Naive thymus-derived CD8-positive, alpha-beta T cell (primary cell): ENCODE results near the gene SP8. TPM values are rescaled to one million over a fixed set of nuclear protein-coding genes. Genes with fewer than 3 reads are reported as not detected.

Experiments used
- ATAC-seq, 2 donors: fragments of 150-1000 bp; cut with Tn5 transposase in 1 of 2; sonication (Bioruptor Pico), chemical (Tn5 transposase) in 1 of 2; 1 replicate in 1 of 2; 2 replicates in 1 of 2; pipeline ENCODE4 v1.10.0; 2021; ENCODE audit warnings: mild to moderate bottlenecking in 2 of 2, moderate library complexity in 2 of 2
- POLR2A ChIA-PET: fragments of 350-600 bp; sonication (Branson Sonifier 250); formaldehyde crosslinking; loops from one replicate; lab custom pipeline; 2021; ENCODE audit warnings: antibody characterized with exemption; lab: Charles Lee
- DNase-seq, 10 donors: peaks; one replicate each; pipeline versions ENCODE4 v3.0.0 to v3.0.0-alpha.2; 2020 to 2022
- H3K27ac Mint-ChIP-seq, 10 donors: one replicate each; pipeline ENCODE4 v1.8.0; 2020 to 2022; ENCODE audit warnings: mild to moderate bottlenecking in 10 of 10, mixed read lengths in 10 of 10, moderate library complexity in 4 of 10, inconsistent platforms in 1 of 10
- H3K27me3 Mint-ChIP-seq, 5 donors: one replicate each; pipeline ENCODE4 v1.8.0; 2021 to 2022; ENCODE audit warnings: mixed read lengths in 5 of 5
- H3K36me3 Mint-ChIP-seq, 3 donors: one replicate each; pipeline ENCODE4 v1.8.0; 2020 to 2022; ENCODE audit warnings: mixed read lengths in 3 of 3, mild to moderate bottlenecking in 2 of 3, inconsistent platforms in 1 of 3
- H3K4me1 Mint-ChIP-seq, 4 donors: one replicate each; pipeline ENCODE4 v1.8.0; 2021 to 2022; ENCODE audit warnings: mixed read lengths in 4 of 4
- H3K4me3 Mint-ChIP-seq, 10 donors: one replicate each; pipeline ENCODE4 v1.8.0; 2020 to 2022; ENCODE audit warnings: mild to moderate bottlenecking in 10 of 10, mixed read lengths in 10 of 10, moderate library complexity in 6 of 10, inconsistent platforms in 1 of 10
- H3K9me3 Mint-ChIP-seq, 9 donors: one replicate each; pipeline ENCODE4 v1.8.0; 2020 to 2022; ENCODE audit warnings: mixed read lengths in 9 of 9, mild to moderate bottlenecking in 3 of 9, inconsistent platforms in 1 of 9, moderate library complexity in 1 of 9
- polyA plus RNA-seq, 3 donors: library from polyadenylated mRNA; unstranded; fragments of 300-500 nt; fragmentation: Illumina TruSeq; gene quantifications; one replicate each; pipeline ENCODE4 v1.2.3, GENCODE V29; 2021
- total RNA-seq, 8 experiments: library from RNA in 2 of 8; stranded (reverse) in 2 of 8; gene quantifications; one replicate each; pipeline ENCODE4 v1.2.3 and lab custom pipeline; 2021 to 2026

SP8 gene
- total and polyA plus RNA-seq, 5 experiments from 2014 or later = not detected

DNA sequence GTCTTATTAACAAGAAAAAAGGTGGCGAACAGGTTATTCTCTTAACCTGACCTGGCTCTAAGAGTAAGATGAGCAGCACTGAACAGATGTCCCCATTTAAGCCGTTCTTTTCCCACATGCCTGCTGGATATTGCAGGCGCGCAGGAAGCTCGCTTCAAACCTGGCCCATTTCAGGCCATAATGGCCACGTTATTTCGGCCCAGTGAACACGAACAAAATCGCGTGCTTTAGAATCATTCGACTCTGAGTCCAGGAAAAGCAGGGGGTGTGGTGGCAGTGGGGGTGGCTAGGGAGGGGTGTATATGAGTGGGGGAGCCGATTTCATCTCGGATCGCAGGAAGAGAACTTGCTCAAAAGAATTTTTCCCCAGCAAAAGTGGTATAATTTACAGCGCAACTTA, 6.6 kb upstream of the SP8 start:
- POLR2A ChIA-PET = no interaction called here
- peaks cover 0 to 55% (median 17%) of the 10 kb centered on the region in 9 donors for H3K9me3 Mint-ChIP-seq
- ATAC-seq = no peak
- H3K27me3 Mint-ChIP-seq = peaks cover 47 to 85% (median 76%) of the 10 kb centered on the region in 5 donors
- peaks cover 3 to 17% (median 8%) of the 10 kb centered on the region in 4 donors for H3K4me1 Mint-ChIP-seq
- H3K27ac Mint-ChIP-seq = peak overlapping the region in 1 of 10 donors; percentile 85
- H3K4me3 Mint-ChIP-seq = peak overlapping the region in 2 of 10 donors; percentile 20 to 24
- no peak for DNase-seq
- H3K36me3 Mint-ChIP-seq = peaks cover 5 to 36% (median 7%) of the 10 kb centered on the region in 3 donors

GRCh38 chr7:20791538-20792434, 5.1 kb upstream of the SP8 start:
- no peak for DNase-seq
- H3K27ac Mint-ChIP-seq = no peak overlapping the region
- POLR2A ChIA-PET = no interaction called here
- H3K4me1 Mint-ChIP-seq = peaks cover 5 to 15% (median 10%) of the 10 kb centered on the region in 4 donors
- no peak overlapping the region for H3K4me3 Mint-ChIP-seq
- peaks cover 5 to 69% (median 21%) of the 10 kb centered on the region in 9 donors for H3K9me3 Mint-ChIP-seq
- ATAC-seq = no peak
- peaks cover 49 to 90% (median 80%) of the 10 kb centered on the region in 5 donors for H3K27me3 Mint-ChIP-seq
- peaks cover 9 to 47% (median 12%) of the 10 kb centered on the region in 3 donors for H3K36me3 Mint-ChIP-seq

- Mint-ChIP-seq H3K9me3 (peaks cover 5 to 69% (median 21%) of the 10 kb centered on the region in 9 donors), H3K4me3 (no peak overlapping the region), H3K27ac (no peak overlapping the region), H3K36me3 (peaks cover 6 to 43% (median 12%) of the 10 kb centered on the region in 3 donors), H3K4me1 (peaks cover 10 to 27% (median 21%) of the 10 kb centered on the region in 4 donors), H3K27me3 (peaks cover 57 to 92% (median 80%) of the 10 kb centered on the region in 5 donors)
- no peak for ATAC-seq
- POLR2A ChIA-PET = no interaction called here
- no peak for DNase-seq
These were observed 3.7 kb upstream of the SP8 start for GRCh38 chr7:20790375-20790774.

DNA sequence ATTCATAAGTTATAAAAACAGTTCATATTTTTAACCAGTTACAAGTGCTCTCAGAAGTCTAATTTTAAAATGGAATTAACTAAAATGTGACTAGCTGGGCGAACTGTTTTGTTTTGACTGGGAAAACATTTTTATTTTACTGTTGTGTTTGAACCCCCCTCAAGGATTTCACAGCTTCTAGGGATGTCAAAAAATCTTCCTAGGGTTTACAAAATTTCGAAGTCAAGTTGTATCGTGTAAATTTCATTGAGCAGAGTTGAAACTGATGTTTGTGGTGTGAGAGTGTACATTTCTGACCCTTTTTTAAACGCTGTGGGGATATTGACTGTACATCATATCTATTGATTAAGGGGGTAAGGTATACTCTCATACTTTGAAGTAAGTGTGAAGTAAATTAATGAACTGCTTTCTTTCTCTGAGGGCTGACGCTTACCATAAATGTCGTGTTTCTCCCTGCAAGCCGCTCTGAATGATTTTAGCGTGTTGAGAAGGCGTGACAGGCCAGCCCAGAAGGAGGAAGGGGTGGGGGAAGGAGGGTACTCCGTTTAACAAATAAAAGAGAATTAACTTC, 1.8 kb upstream of the SP8 start:
- ATAC-seq (no peak), DNase-seq (no peak)
- Mint-ChIP-seq H3K36me3 (peaks cover 4 to 36% (median 8%) of the 10 kb centered on the region in 3 donors), H3K4me1 (peaks cover 13 to 37% (median 25%) of the 10 kb centered on the region in 4 donors), H3K9me3 (peaks cover 5 to 65% (median 21%) of the 10 kb centered on the region in 9 donors), H3K27ac (no peak overlapping the region), H3K27me3 (peaks cover 50 to 86% (median 69%) of the 10 kb centered on the region in 5 donors), H3K4me3 (no peak overlapping the region)
- POLR2A ChIA-PET = no interaction called here

- Mint-ChIP-seq H3K9me3 (peaks cover 5 to 64% (median 21%) of the 10 kb centered on the region in 9 donors), H3K4me3 (peak overlapping the region in 6 of 10 donors; percentile 59 to 80 (median 70)), H3K4me1 (peaks cover 13 to 43% (median 28%) of the 10 kb centered on the region in 4 donors), H3K27me3 (peaks cover 52 to 86% (median 70%) of the 10 kb centered on the region in 5 donors), H3K27ac (peak overlapping the region in 1 of 10 donors; percentile 18), H3K36me3 (peaks cover 4 to 41% (median 10%) of the 10 kb centered on the region in 3 donors)
- POLR2A ChIA-PET = no interaction called here
- ATAC-seq (no peak), DNase-seq (no peak)
These were observed 1.2 kb upstream of the SP8 start for GRCh38 chr7:20787660-20788419.

DNA sequence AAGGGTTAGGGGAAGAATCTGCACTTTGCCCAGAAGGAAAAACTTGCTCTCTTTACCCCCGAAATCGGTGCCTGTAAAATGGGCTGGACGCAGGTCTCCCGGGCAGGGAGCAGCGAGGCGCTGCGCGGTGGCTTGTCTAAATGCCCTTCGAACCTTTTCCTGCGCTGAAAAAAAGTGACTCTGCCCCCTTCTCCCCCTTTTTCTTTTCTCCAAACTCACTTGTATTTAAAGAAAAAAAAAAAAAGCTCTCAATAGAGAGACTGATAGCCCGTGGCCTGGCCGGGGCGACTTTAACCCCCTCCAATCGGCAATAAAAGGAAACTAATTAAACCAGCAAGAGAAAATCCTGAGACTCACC, 286 bp downstream of the SP8 start:
- Mint-ChIP-seq H3K4me1 (peaks cover 13 to 43% (median 28%) of the 10 kb centered on the region in 4 donors), H3K27ac (no peak overlapping the region), H3K36me3 (peaks cover 4 to 33% (median 11%) of the 10 kb centered on the region in 3 donors), H3K4me3 (peak overlapping the region; percentile 54 to 84 (median 74)), H3K27me3 (peaks cover 52 to 83% (median 70%) of the 10 kb centered on the region in 5 donors), H3K9me3 (peaks cover 4 to 55% (median 22%) of the 10 kb centered on the region in 9 donors)
- ATAC-seq (no peak), DNase-seq (no peak)
- POLR2A ChIA-PET = no interaction called here

GRCh38 chr7:20786049-20786412, 655 bp downstream of the SP8 start:
- H3K36me3 Mint-ChIP-seq = peaks cover 4 to 31% (median 11%) of the 10 kb centered on the region in 3 donors
- peaks cover 4 to 54% (median 22%) of the 10 kb centered on the region in 9 donors for H3K9me3 Mint-ChIP-seq
- DNase-seq = no peak
- H3K4me1 Mint-ChIP-seq = peaks cover 13 to 43% (median 27%) of the 10 kb centered on the region in 4 donors
- no peak for ATAC-seq
- POLR2A ChIA-PET = no interaction called here
- H3K27ac Mint-ChIP-seq = peak overlapping the region in 2 of 10 donors; percentile 57 to 74
- peak overlapping the region; percentile 54 to 84 (median 74) for H3K4me3 Mint-ChIP-seq
- peaks cover 48 to 83% (median 69%) of the 10 kb centered on the region in 5 donors for H3K27me3 Mint-ChIP-seq

- Mint-ChIP-seq H3K4me1 (peaks cover 13 to 43% (median 27%) of the 10 kb centered on the region in 4 donors), H3K9me3 (peaks cover 4 to 56% (median 26%) of the 10 kb centered on the region in 9 donors), H3K36me3 (peaks cover 6 to 28% (median 11%) of the 10 kb centered on the region in 3 donors), H3K27ac (peak overlapping the region in 2 of 10 donors; percentile 57 to 74), H3K4me3 (peak overlapping the region; percentile 54 to 84 (median 74)), H3K27me3 (peaks cover 51 to 83% (median 70%) of the 10 kb centered on the region in 5 donors)
- ATAC-seq (no peak), DNase-seq (no peak)
- POLR2A ChIA-PET = no interaction called here
These were observed 1.3 kb downstream of the SP8 start for GRCh38 chr7:20785157-20786048.

DNA sequence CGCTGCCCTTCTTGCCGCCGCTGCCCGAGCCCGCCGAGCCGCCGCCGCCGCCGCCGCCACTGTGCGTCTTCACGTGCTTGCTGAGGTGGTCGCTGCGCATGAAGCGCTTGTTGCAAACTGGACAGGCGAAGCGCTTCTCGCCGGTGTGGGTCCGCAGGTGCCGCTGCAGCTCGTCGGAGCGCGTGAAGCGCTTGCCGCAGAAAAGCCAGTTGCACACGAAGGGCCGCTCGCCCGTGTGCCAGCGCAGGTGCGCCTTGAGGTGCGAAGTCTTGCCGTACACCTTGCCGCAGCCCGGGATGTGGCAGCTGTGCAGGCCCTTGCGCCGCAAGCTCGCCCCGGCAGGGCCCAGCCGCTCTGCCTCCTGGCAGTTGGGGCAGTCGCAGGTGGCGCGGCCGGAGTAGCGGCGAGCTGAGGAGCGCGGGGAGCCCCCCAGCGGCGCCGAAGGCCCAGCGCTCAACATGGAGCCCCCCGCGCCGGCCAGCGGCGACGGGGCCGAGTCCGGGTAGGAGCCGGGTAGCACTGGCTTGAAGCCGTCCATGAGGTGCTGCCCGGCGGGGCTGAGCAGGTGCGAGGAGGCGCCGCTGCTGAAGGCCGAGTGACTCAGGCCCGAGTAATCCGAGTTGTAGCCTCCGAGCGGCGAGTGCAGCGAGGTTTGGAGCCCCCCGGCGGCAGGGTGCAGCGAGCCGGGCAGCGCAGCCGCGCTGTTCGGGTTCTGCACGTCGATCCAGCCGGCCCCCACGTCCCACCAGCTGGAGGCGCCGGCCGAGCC, 2.1 kb downstream of the SP8 start:
- DNase-seq = no peak
- no peak for ATAC-seq
- H3K27me3 Mint-ChIP-seq = peaks cover 50 to 83% (median 68%) of the 10 kb centered on the region in 5 donors
- H3K4me1 Mint-ChIP-seq = peaks cover 13 to 43% (median 27%) of the 10 kb centered on the region in 4 donors
- H3K36me3 Mint-ChIP-seq = peaks cover 6 to 28% (median 7%) of the 10 kb centered on the region in 3 donors
- POLR2A ChIA-PET = no interaction called here
- H3K27ac Mint-ChIP-seq = no peak overlapping the region
- H3K9me3 Mint-ChIP-seq = peaks cover 4 to 55% (median 26%) of the 10 kb centered on the region in 9 donors
- H3K4me3 Mint-ChIP-seq = peak overlapping the region in 1 of 10 donors; percentile 80

DNA sequence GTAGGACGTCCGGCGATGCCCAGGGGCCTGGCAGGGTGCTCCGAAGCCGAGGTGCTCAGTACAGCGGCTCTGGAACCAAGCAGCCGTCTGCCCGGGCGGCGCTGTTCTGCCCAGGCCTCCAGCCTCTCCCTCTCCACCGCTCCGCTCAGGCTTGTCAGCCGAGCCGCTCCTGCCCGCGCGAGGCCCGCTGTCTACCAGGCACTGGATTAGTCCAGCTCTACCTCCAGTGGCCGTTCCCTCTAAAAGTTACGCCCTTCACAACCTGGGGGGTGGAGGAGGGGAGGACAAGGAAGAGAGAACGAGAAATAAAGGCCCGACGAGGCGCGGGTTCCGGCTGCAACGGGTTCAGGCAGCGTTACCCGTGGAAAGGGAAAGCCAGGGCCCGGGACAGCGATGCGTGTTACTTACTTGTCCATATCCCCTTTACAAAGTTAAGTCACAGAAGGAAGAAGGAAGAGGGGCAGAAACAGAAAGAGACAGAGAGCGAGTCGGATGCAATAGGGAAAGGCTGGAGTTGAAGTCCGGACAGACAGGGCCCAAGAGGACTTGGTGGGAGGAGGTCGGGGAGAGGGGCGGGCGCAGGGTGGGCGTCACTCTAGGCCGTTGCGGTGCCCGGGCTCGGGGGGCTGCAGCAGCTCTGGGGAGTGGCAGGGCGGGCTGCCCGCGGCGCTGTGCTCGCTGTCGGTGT, 2.8 kb downstream of the SP8 start:
- H3K36me3 Mint-ChIP-seq = peaks cover 6 to 26% (median 7%) of the 10 kb centered on the region in 3 donors
- peaks cover 13 to 43% (median 29%) of the 10 kb centered on the region in 4 donors for H3K4me1 Mint-ChIP-seq
- peaks cover 4 to 59% (median 26%) of the 10 kb centered on the region in 9 donors for H3K9me3 Mint-ChIP-seq
- DNase-seq = no peak
- POLR2A ChIA-PET = no interaction called here
- H3K27me3 Mint-ChIP-seq = peaks cover 54 to 87% (median 73%) of the 10 kb centered on the region in 5 donors
- H3K27ac Mint-ChIP-seq = peak overlapping the region in 4 of 10 donors; percentile 13 to 88 (median 56)
- peak in 1 of 2 donors; percentile 38 for ATAC-seq
- H3K4me3 Mint-ChIP-seq = peak overlapping the region; percentile 50 to 82 (median 74)
